Hepatocyte (in vitro differentiated cells): ENCODE results near the gene CASS4. TPM values are rescaled to one million over a fixed set of nuclear protein-coding genes. Genes with fewer than 3 reads are reported as not detected.

Source experiments
- DNase-seq: peaks from one replicate; pipeline ENCODE4 v3.0.0-alpha.2; 2016; ENCODE audit warnings: low spot score
- H2AFZ ChIP-seq: fragments of 200-600 bp; sonication (generic); 2 replicates; pipeline ENCODE4 v1.6.0; 2016; ENCODE audit warnings: antibody characterized with exemption, mild to moderate bottlenecking
- H3K27ac ChIP-seq: fragments of 200-600 bp; sonication (generic); 2 replicates; pipeline ENCODE4 v1.5.1; 2016; ENCODE audit warnings: mild to moderate bottlenecking
- H3K27me3 ChIP-seq: fragments of 200-600 bp; sonication (generic); 2 replicates; pipeline ENCODE4 v1.6.1; 2016
- H3K36me3 ChIP-seq: fragments of 200-600 bp; sonication (generic); replicated peaks from 2 replicates; pipeline ENCODE4 v1.5.1; 2016; ENCODE audit warnings: low read depth; ENCODE audit not compliant: insufficient read depth
- H3K4me1 ChIP-seq: fragments of 200-600 bp; sonication (generic); 2 replicates; pipeline ENCODE4 v1.5.1; 2016; ENCODE audit warnings: mild to moderate bottlenecking, moderate library complexity; ENCODE audit not compliant: insufficient read depth
- H3K4me2 ChIP-seq: fragments of 200-600 bp; sonication (generic); 2 replicates; pipeline ENCODE4 v1.6.0; 2016
- H3K4me3 ChIP-seq: fragments of 200-600 bp; sonication (generic); 2 replicates; pipeline ENCODE4 v1.5.1; 2016; ENCODE audit warnings: mild to moderate bottlenecking
- H3K79me2 ChIP-seq: fragments of 200-600 bp; sonication (generic); 2 replicates; pipeline ENCODE4 v1.6.0; 2017; ENCODE audit warnings: mild to moderate bottlenecking
- H3K9me2 ChIP-seq: fragments of 200-600 bp; sonication (generic); replicated peaks from 2 replicates; pipeline ENCODE4 v1.6.0; 2017; ENCODE audit warnings: mild to moderate bottlenecking; ENCODE audit not compliant: insufficient read depth
- H3K9me3 ChIP-seq: fragments of 200-600 bp; sonication (generic); 2 replicates; pipeline ENCODE4 v1.5.1; 2016; ENCODE audit warnings: low read depth, mild to moderate bottlenecking
- H4K20me1 ChIP-seq: fragments of 200-600 bp; sonication (generic); 2 replicates; pipeline ENCODE4 v1.6.0; 2016; ENCODE audit warnings: mild to moderate bottlenecking; ENCODE audit not compliant: insufficient read depth, poor library complexity, severe bottlenecking
- EZH2 ChIP-seq: fragments of 200-600 bp; sonication (generic); IDR thresholded peaks from 2 replicates; pipeline ENCODE4 v1.6.1; 2016; ENCODE audit warnings: antibody characterized with exemption, mild to moderate bottlenecking, borderline replicate concordance
- EZH2phosphoT487 ChIP-seq: fragments of 200-600 bp; sonication (generic); IDR thresholded peaks from one replicate; pipeline ENCODE4 v1.6.1; 2018; ENCODE audit warnings: antibody characterized with exemption, mild to moderate bottlenecking, low read depth, moderate library complexity; ENCODE audit not compliant: unreplicated experiment, severe bottlenecking
- WGBS: methylation state at CpG from one replicate; pipeline ENCODE4 v1.1.6; 2016; ENCODE audit warnings: low lambda C conversion rate; ENCODE audit errors: missing lambda C conversion rate; 5-methylcytosine and 5-hydroxymethylcytosine counted together
- polyA plus RNA-seq: library from polyadenylated mRNA; unstranded; fragments of >200 nt; fragmentation: Nextera tagmentation; extraction: Ambion mirVana; gene quantifications from 2 replicates; pipeline ENCODE4 v1.2.1, GENCODE V29; 2016
- total RNA-seq: library from RNA; depleted of rRNA; stranded (reverse); fragments of >200 nt; gene quantifications from 2 replicates; pipeline ENCODE4 v1.2.3, GENCODE V29; 2014
- TF ChIP-seq, protein P1 (sequence below): fragments of 200-600 bp; sonication (generic); IDR thresholded peaks from 2 replicates; pipeline ENCODE4 v1.5.1; 2016; ENCODE audit warnings: antibody characterized with exemption, mild to moderate bottlenecking; ENCODE audit not compliant: poor library complexity

CASS4 gene
- total and polyA plus RNA-seq, 2 experiments from 2014 or later, result 0.13 TPM; not detected in 1

DNA sequence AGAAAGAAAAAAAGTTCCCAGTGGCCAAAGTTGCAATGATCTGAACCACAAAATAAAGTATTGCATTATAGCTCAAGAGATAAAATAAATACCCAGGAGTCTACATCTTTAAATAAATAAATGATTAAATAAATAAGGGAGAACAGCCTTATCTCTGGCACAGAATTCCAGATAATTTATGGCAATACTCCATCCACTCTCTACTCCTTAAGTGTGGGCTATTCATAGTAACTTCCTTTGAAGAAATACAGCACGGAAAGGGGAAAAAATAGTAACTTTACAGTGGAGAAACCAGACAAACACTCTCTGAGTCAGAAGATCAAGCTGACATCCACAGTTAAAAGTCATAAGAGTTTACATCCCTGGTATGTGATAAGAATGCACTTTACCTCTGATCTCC lies 31.7 kb upstream of the CASS4 start:
- no peaks in the 10 kb centered on the region for H3K36me3 ChIP-seq
- H3K9me3 ChIP-seq, result no peaks in the 10 kb centered on the region
- H4K20me1 ChIP-seq, result no peaks in the 10 kb centered on the region
- H3K4me1 ChIP-seq, result no peaks in the 10 kb centered on the region
- H2AFZ ChIP-seq, result no peak overlapping the region
- no peak overlapping the region for H3K4me3 ChIP-seq
- no peaks in the 10 kb centered on the region for H3K9me2 ChIP-seq
- no peak for DNase-seq
- peak overlapping the region; percentile 20 for H3K27ac ChIP-seq
- peaks cover 25% of the 10 kb centered on the region for H3K79me2 ChIP-seq
- WGBS, result 52% methylated on average over 1 of the region's 1 CpG
- TF ChIP-seq, protein P1, sequence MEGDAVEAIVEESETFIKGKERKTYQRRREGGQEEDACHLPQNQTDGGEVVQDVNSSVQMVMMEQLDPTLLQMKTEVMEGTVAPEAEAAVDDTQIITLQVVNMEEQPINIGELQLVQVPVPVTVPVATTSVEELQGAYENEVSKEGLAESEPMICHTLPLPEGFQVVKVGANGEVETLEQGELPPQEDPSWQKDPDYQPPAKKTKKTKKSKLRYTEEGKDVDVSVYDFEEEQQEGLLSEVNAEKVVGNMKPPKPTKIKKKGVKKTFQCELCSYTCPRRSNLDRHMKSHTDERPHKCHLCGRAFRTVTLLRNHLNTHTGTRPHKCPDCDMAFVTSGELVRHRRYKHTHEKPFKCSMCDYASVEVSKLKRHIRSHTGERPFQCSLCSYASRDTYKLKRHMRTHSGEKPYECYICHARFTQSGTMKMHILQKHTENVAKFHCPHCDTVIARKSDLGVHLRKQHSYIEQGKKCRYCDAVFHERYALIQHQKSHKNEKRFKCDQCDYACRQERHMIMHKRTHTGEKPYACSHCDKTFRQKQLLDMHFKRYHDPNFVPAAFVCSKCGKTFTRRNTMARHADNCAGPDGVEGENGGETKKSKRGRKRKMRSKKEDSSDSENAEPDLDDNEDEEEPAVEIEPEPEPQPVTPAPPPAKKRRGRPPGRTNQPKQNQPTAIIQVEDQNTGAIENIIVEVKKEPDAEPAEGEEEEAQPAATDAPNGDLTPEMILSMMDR, result no peak
- no peak for TF ChIP-seq EZH2
- no peak for TF ChIP-seq EZH2phosphoT487
- no peaks in the 10 kb centered on the region for H3K27me3 ChIP-seq
- H3K4me2 ChIP-seq, result no peak overlapping the region

GRCh38 chr20:56381501-56381900 lies 30.6 kb upstream of the CASS4 start:
- H3K4me1 ChIP-seq, result no peaks in the 10 kb centered on the region
- no peaks in the 10 kb centered on the region for H3K36me3 ChIP-seq
- no peak overlapping the region for H3K4me2 ChIP-seq
- no peaks in the 10 kb centered on the region for H3K9me3 ChIP-seq
- no peak overlapping the region for H2AFZ ChIP-seq
- no peaks in the 10 kb centered on the region for H3K9me2 ChIP-seq
- TF ChIP-seq, protein P1, result no peak
- no peak for TF ChIP-seq EZH2phosphoT487
- no peak for TF ChIP-seq EZH2
- H3K27ac ChIP-seq, result no peak overlapping the region
- no peaks in the 10 kb centered on the region for H4K20me1 ChIP-seq
- no peaks in the 10 kb centered on the region for H3K27me3 ChIP-seq
- H3K4me3 ChIP-seq, result no peak overlapping the region
- H3K79me2 ChIP-seq, result peaks cover 18% of the 10 kb centered on the region
- WGBS, result 92% methylated on average over 1 of the region's 1 CpG
- DNase-seq, result no peak

DNA sequence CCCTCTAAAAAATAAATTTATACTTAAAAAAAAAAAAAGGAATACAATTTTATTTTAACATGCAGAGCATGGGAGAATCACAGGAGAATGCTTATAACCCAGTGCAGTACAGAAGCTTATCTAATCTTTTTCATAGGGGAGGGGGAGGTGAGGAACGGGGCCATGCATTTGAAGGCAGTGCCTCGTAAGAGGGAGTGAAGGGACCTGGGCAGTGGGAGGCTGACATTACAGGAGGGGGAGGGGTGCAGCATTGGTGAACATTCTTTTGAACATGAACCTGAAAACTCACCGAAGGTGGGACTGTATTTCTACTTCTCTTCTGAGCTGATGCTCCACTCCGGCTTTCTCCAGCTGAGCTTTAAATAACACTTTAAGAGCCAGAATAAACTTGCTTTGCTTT lies 29.4 kb upstream of the CASS4 start:
- H3K9me2 ChIP-seq, result no peaks in the 10 kb centered on the region
- WGBS, result 55% methylated on average over 4 of the region's 4 CpGs
- no peak overlapping the region for H3K4me3 ChIP-seq
- H3K27me3 ChIP-seq, result no peaks in the 10 kb centered on the region
- no peak overlapping the region for H3K4me2 ChIP-seq
- no peaks in the 10 kb centered on the region for H3K4me1 ChIP-seq
- no peak for TF ChIP-seq EZH2
- H3K27ac ChIP-seq, result no peak overlapping the region
- no peak overlapping the region for H2AFZ ChIP-seq
- H3K36me3 ChIP-seq, result no peaks in the 10 kb centered on the region
- peaks cover 21% of the 10 kb centered on the region for H3K79me2 ChIP-seq
- H3K9me3 ChIP-seq, result no peaks in the 10 kb centered on the region
- no peak for DNase-seq
- no peaks in the 10 kb centered on the region for H4K20me1 ChIP-seq

DNA sequence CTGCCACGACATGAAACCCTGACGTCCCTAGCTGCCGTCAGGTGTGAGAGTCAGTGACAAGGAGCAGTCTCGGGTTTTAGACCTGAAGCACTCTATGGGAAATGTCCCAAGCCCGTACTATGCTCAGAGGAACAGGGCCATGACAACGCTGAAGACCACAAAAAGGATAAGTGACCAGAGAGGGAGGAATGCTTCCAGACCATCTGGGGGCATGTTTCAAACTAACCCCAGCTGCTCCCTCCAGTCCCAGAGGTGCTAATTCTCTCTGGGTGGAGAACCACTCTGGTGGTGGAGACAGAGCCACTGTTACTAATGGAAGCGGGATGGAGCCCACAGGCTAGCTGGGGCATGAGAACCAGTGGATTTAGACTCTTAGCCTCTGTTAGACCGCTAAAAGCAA lies 28.7 kb upstream of the CASS4 start:
- no peaks in the 10 kb centered on the region for H3K36me3 ChIP-seq
- TF ChIP-seq, protein P1, result no peak
- TF ChIP-seq EZH2, result no peak
- TF ChIP-seq EZH2phosphoT487, result no peak
- no peak overlapping the region for H2AFZ ChIP-seq
- H3K4me2 ChIP-seq, result no peak overlapping the region
- no peaks in the 10 kb centered on the region for H3K9me2 ChIP-seq
- no peaks in the 10 kb centered on the region for H3K4me1 ChIP-seq
- H3K4me3 ChIP-seq, result no peak overlapping the region
- H4K20me1 ChIP-seq, result no peaks in the 10 kb centered on the region
- WGBS, result 89% methylated on average over 8 of the region's 8 CpGs
- H3K9me3 ChIP-seq, result no peaks in the 10 kb centered on the region
- DNase-seq, result no peak
- H3K27ac ChIP-seq, result no peak overlapping the region
- no peaks in the 10 kb centered on the region for H3K27me3 ChIP-seq
- peaks cover 28% of the 10 kb centered on the region for H3K79me2 ChIP-seq
